ENCODE data around the gene RHOB.

The RHOB gene

GRCh38 chr2:20423359-20423758 lies 23.5 kb upstream of the RHOB start:
- Histone ChIP-seq H3K4me1 (ENCODE audit: control insufficient read depth, insufficient read depth, low read length) (peaks cover 67% of the 10 kb centered on the region), H3K4me3 (ENCODE audit: low read length) (no peak overlapping the region), H3K9ac (ENCODE audit: low read depth, low read length) (no peak overlapping the region), H3K36me3 (ENCODE audit: insufficient read depth, low read length) (no peaks in the 10 kb centered on the region), H3K27me3 (ENCODE audit: control insufficient read depth, insufficient read depth, low read length) (no peaks in the 10 kb centered on the region), H3K9me3 (replicated peaks; ENCODE audit: low read length) (no peaks in the 10 kb centered on the region), H3K4me2 (ENCODE audit: low read length) (no peak overlapping the region)

GRCh38 chr2:20423847-20424246 lies 23.0 kb upstream of the RHOB start:
- Histone ChIP-seq H3K4me3 (ENCODE audit: low read length) (no peak overlapping the region), H3K4me1 (ENCODE audit: control insufficient read depth, insufficient read depth, low read length) (peaks cover 67% of the 10 kb centered on the region), H3K4me2 (ENCODE audit: low read length) (no peak overlapping the region), H3K27me3 (ENCODE audit: control insufficient read depth, insufficient read depth, low read length) (no peaks in the 10 kb centered on the region), H3K9me3 (replicated peaks; ENCODE audit: low read length) (no peaks in the 10 kb centered on the region), H3K36me3 (ENCODE audit: insufficient read depth, low read length) (no peaks in the 10 kb centered on the region), H3K9ac (ENCODE audit: low read depth, low read length) (no peak overlapping the region)

- Histone ChIP-seq H3K27me3 (ENCODE audit: control insufficient read depth, insufficient read depth, low read length) (no peaks in the 10 kb centered on the region), H3K4me2 (ENCODE audit: low read length) (peak overlapping the region; percentile 46), H3K4me1 (ENCODE audit: control insufficient read depth, insufficient read depth, low read length) (peaks cover 67% of the 10 kb centered on the region), H3K9ac (ENCODE audit: low read depth, low read length) (peak overlapping the region; percentile 68), H3K36me3 (ENCODE audit: insufficient read depth, low read length) (no peaks in the 10 kb centered on the region), H3K4me3 (ENCODE audit: low read length) (peak overlapping the region; percentile 33), H3K9me3 (replicated peaks; ENCODE audit: low read length) (no peaks in the 10 kb centered on the region)
Measured at GRCh38 chr2:20424300-20425290, 22.3 kb upstream of the RHOB start.

- H3K4me1 ChIP-seq (ENCODE audit: control insufficient read depth, insufficient read depth, low read length) = peaks cover 68% of the 10 kb centered on the region
- peak overlapping the region; percentile 68 for H3K9ac ChIP-seq (ENCODE audit: low read depth, low read length)
Measured at GRCh38 chr2:20425371-20425881, 21.4 kb upstream of the RHOB start.

GRCh38 chr2:20425884-20426283 lies 21.0 kb upstream of the RHOB start:
- Histone ChIP-seq H3K4me1 (ENCODE audit: control insufficient read depth, insufficient read depth, low read length) (peaks cover 73% of the 10 kb centered on the region), H3K27me3 (ENCODE audit: control insufficient read depth, insufficient read depth, low read length) (no peaks in the 10 kb centered on the region), H3K36me3 (ENCODE audit: insufficient read depth, low read length) (no peaks in the 10 kb centered on the region), H3K9me3 (replicated peaks; ENCODE audit: low read length) (no peaks in the 10 kb centered on the region), H3K4me2 (ENCODE audit: low read length) (peak overlapping the region; percentile 46), H3K4me3 (ENCODE audit: low read length) (no peak overlapping the region), H3K9ac (ENCODE audit: low read depth, low read length) (peak overlapping the region; percentile 68)

More at GRCh38 chr2:20425371-20425881, 21.4 kb upstream of the RHOB start:
- no peak overlapping the region for H3K4me3 ChIP-seq (ENCODE audit: low read length)
- no peaks in the 10 kb centered on the region for H3K27me3 ChIP-seq (ENCODE audit: control insufficient read depth, insufficient read depth, low read length)
- H3K9me3 ChIP-seq (replicated peaks; ENCODE audit: low read length) = no peaks in the 10 kb centered on the region
- no peaks in the 10 kb centered on the region for H3K36me3 ChIP-seq (ENCODE audit: insufficient read depth, low read length)
- peak overlapping the region; percentile 46 for H3K4me2 ChIP-seq (ENCODE audit: low read length)

GRCh38 chr2:20427931-20428526 lies 18.8 kb upstream of the RHOB start:
- no peak overlapping the region for H3K4me2 ChIP-seq (ENCODE audit: low read length)
- H3K9me3 ChIP-seq (replicated peaks; ENCODE audit: low read length) = no peaks in the 10 kb centered on the region
- peaks cover 57% of the 10 kb centered on the region for H3K4me1 ChIP-seq (ENCODE audit: control insufficient read depth, insufficient read depth, low read length)
- no peak overlapping the region for H3K9ac ChIP-seq (ENCODE audit: low read depth, low read length)
- H3K27me3 ChIP-seq (ENCODE audit: control insufficient read depth, insufficient read depth, low read length) = no peaks in the 10 kb centered on the region
- no peak overlapping the region for H3K4me3 ChIP-seq (ENCODE audit: low read length)
- H3K36me3 ChIP-seq (ENCODE audit: insufficient read depth, low read length) = no peaks in the 10 kb centered on the region

- Histone ChIP-seq H3K4me1 (ENCODE audit: control insufficient read depth, insufficient read depth, low read length) (peaks cover 48% of the 10 kb centered on the region), H3K4me3 (ENCODE audit: low read length) (no peak overlapping the region), H3K36me3 (ENCODE audit: insufficient read depth, low read length) (no peaks in the 10 kb centered on the region), H3K9me3 (replicated peaks; ENCODE audit: low read length) (no peaks in the 10 kb centered on the region), H3K27me3 (ENCODE audit: control insufficient read depth, insufficient read depth, low read length) (no peaks in the 10 kb centered on the region), H3K9ac (ENCODE audit: low read depth, low read length) (peak overlapping the region; percentile 22), H3K4me2 (ENCODE audit: low read length) (peak overlapping the region; percentile 33)
Measured at GRCh38 chr2:20428717-20429490, 18.0 kb upstream of the RHOB start.

- H3K27me3 ChIP-seq (ENCODE audit: control insufficient read depth, insufficient read depth, low read length) = no peaks in the 10 kb centered on the region
- H3K4me3 ChIP-seq (ENCODE audit: low read length) = no peak overlapping the region
- H3K36me3 ChIP-seq (ENCODE audit: insufficient read depth, low read length) = no peaks in the 10 kb centered on the region
- H3K9ac ChIP-seq (ENCODE audit: low read depth, low read length) = peak overlapping the region; percentile 26
- peak overlapping the region; percentile 33 for H3K4me2 ChIP-seq (ENCODE audit: low read length)
- H3K9me3 ChIP-seq (replicated peaks; ENCODE audit: low read length) = no peaks in the 10 kb centered on the region
- H3K4me1 ChIP-seq (ENCODE audit: control insufficient read depth, insufficient read depth, low read length) = peaks cover 42% of the 10 kb centered on the region
Measured at GRCh38 chr2:20429528-20429927, 17.3 kb upstream of the RHOB start.

GRCh38 chr2:20430035-20430434 lies 16.8 kb upstream of the RHOB start:
- Histone ChIP-seq H3K9ac (ENCODE audit: low read depth, low read length) (peak overlapping the region; percentile 26), H3K9me3 (replicated peaks; ENCODE audit: low read length) (no peaks in the 10 kb centered on the region), H3K36me3 (ENCODE audit: insufficient read depth, low read length) (no peaks in the 10 kb centered on the region), H3K27me3 (ENCODE audit: control insufficient read depth, insufficient read depth, low read length) (no peaks in the 10 kb centered on the region), H3K4me3 (ENCODE audit: low read length) (no peak overlapping the region), H3K4me1 (ENCODE audit: control insufficient read depth, insufficient read depth, low read length) (peaks cover 37% of the 10 kb centered on the region), H3K4me2 (ENCODE audit: low read length) (peak overlapping the region; percentile 33)

GRCh38 chr2:20430461-20431300 lies 16.2 kb upstream of the RHOB start:
- Histone ChIP-seq H3K9me3 (replicated peaks; ENCODE audit: low read length) (no peaks in the 10 kb centered on the region), H3K4me1 (ENCODE audit: control insufficient read depth, insufficient read depth, low read length) (peaks cover 30% of the 10 kb centered on the region), H3K36me3 (ENCODE audit: insufficient read depth, low read length) (no peaks in the 10 kb centered on the region), H3K4me3 (ENCODE audit: low read length) (no peak overlapping the region), H3K4me2 (ENCODE audit: low read length) (no peak overlapping the region), H3K27me3 (ENCODE audit: control insufficient read depth, insufficient read depth, low read length) (no peaks in the 10 kb centered on the region), H3K9ac (ENCODE audit: low read depth, low read length) (no peak overlapping the region)
